K562 (cell line): Measurements from ENCODE around the gene CDHR1. TPM values are rescaled to one million over a fixed set of nuclear protein-coding genes. Genes with fewer than 3 reads are reported as not detected.

Experiments used
- ATAC-seq: fragments of 200-7000 bp; cut with Tn5 transposase; 3 replicates; pipeline ENCODE4 v1.9.1; 2020; ENCODE audit warnings: moderate library complexity
- BruUV-seq: library from RNA; stranded (reverse); fragments of 400-500 nt; replicated peaks from 2 replicates; lab custom pipeline; 2021; lab: Mats Ljungman, UMichigan
- CTCF ChIA-PET: fragments of 300-600 bp; formaldehyde crosslinking; extraction: SDS; loops from one replicate; lab custom pipeline; 2021; ENCODE audit warnings: low intra/inter-chr PET ratio; lab: Yijun Ruan, JAX
- POLR2A ChIA-PET: fragments of 300-600, 350-650 bp; sonication (Branson Sonifier 250); formaldehyde crosslinking; extraction: SDS; loops from one replicate; lab custom pipeline; 2021; ENCODE audit warnings: antibody characterized with exemption, inconsistent platforms; lab: Yijun Ruan, JAX
- DNase-seq, 4 experiments: peaks; one replicate each; pipeline versions ENCODE4 v3.0.0 to v3.0.0-alpha.2; 2011 to 2018; ENCODE audit warnings: low spot score in 3 of 4, mixed read lengths in 3 of 4; ENCODE audit errors: extremely low read depth in 1 of 4
- FAIRE-seq: peaks from 2 replicates; lab custom pipeline; 2011; peaks lifted over from hg19 to GRCh38; lab: Jason Lieb, UNC
- H2AFZ ChIP-seq: 2 replicates; pipeline ENCODE4 v1.6.0; 2011; ENCODE audit warnings: low read depth, low read length, control low read depth, inconsistent platforms
- H3K27ac ChIP-seq: fragments of 200-600 bp; 3 replicates; pipeline ENCODE4 v1.8.0; 2011; ENCODE audit warnings: low read depth, mild to moderate bottlenecking, control low read depth, inconsistent platforms, low read length, moderate library complexity, mixed read lengths; ENCODE audit errors: extremely low read depth
- H3K27me3 ChIP-seq, 2 experiments: fragments of 300-600 bp in 1 of 2; 2 replicates in 1 of 2; 3 replicates in 1 of 2; pipeline versions ENCODE4 v1.6.0 to v1.8.0; 2011; ENCODE audit warnings: inconsistent platforms in 2 of 2, low read length in 2 of 2, mild to moderate bottlenecking in 1 of 2, mixed read lengths in 1 of 2, moderate library complexity in 1 of 2; ENCODE audit not compliant: control insufficient read depth in 2 of 2, insufficient read depth in 2 of 2
- H3K36me3 ChIP-seq: fragments of 300-600 bp; 3 replicates; pipeline ENCODE4 v1.8.0; 2011; ENCODE audit warnings: mild to moderate bottlenecking, low read length, inconsistent platforms; ENCODE audit not compliant: control insufficient read depth, insufficient read depth
- H3K4me1 ChIP-seq, 2 experiments: fragments of 200-600 bp in 1 of 2; replicated peaks in 1 of 2; 2 replicates in 1 of 2; 3 replicates in 1 of 2; pipeline versions ENCODE4 v1.5.1 to v1.8.0; 2011; ENCODE audit warnings: inconsistent platforms in 2 of 2, low read length in 2 of 2, mild to moderate bottlenecking in 1 of 2, mixed read lengths in 1 of 2, moderate library complexity in 1 of 2; ENCODE audit not compliant: control insufficient read depth in 2 of 2, insufficient read depth in 2 of 2
- H3K4me2 ChIP-seq: 2 replicates; pipeline ENCODE4 v1.6.1; 2011; ENCODE audit warnings: low read length, control low read depth, inconsistent platforms, mixed read lengths; ENCODE audit not compliant: insufficient read depth
- H3K4me3 ChIP-seq: fragments of 200-600 bp; sonication (generic), shearing (Covaris generic); 2 replicates; pipeline ENCODE4 v1.5.1; 2016; ENCODE audit warnings: control low read depth, inconsistent platforms
- H3K79me2 ChIP-seq: fragments of 200-600 bp; 3 replicates; pipeline ENCODE4 v1.8.0; 2011; ENCODE audit warnings: low read length, inconsistent platforms; ENCODE audit not compliant: control insufficient read depth, insufficient read depth
- H3K9ac ChIP-seq, 2 experiments: 2 replicates each; pipeline versions ENCODE4 v1.6.0 to v1.6.1; 2011; ENCODE audit warnings: low read depth in 2 of 2, low read length in 2 of 2, control low read depth in 1 of 2, inconsistent platforms in 1 of 2, mild to moderate bottlenecking in 1 of 2, mixed read lengths in 1 of 2; ENCODE audit not compliant: insufficient read depth in 1 of 2
- H3K9me1 ChIP-seq: one replicate; pipeline ENCODE4 v1.6.0; 2011; ENCODE audit warnings: inconsistent platforms, mild to moderate bottlenecking, low read length, moderate library complexity; ENCODE audit not compliant: control insufficient read depth, insufficient read depth
- H3K9me3 ChIP-seq: replicated peaks from 2 replicates; pipeline ENCODE4 v1.5.1; 2011; ENCODE audit warnings: low read depth, low read length, inconsistent platforms; ENCODE audit not compliant: control insufficient read depth, insufficient read depth
- H4K20me1 ChIP-seq: replicated peaks from 2 replicates; pipeline ENCODE4 v1.6.1; 2011; ENCODE audit warnings: low read length, inconsistent platforms, mixed read lengths; ENCODE audit not compliant: control insufficient read depth, insufficient read depth
- ARID1B ChIP-seq: fragments of 450-650 bp; IDR thresholded peaks from 2 replicates; pipeline ENCODE4 v1.6.1; 2016; ENCODE audit warnings: antibody characterized with exemption, mild to moderate bottlenecking, inconsistent platforms
- ARID4B ChIP-seq: sonication (generic); formaldehyde crosslinking; IDR thresholded peaks from 2 replicates; pipeline ENCODE4 v1.8.0; 2022; ENCODE audit warnings: mild to moderate bottlenecking, missing genetic modification reagents
- CBFA2T3 ChIP-seq: fragments of 450-650 bp; IDR thresholded peaks from 2 replicates; pipeline ENCODE4 v1.6.1; 2017
- CTBP1 ChIP-seq: fragments of 450-650 bp; IDR thresholded peaks from 2 replicates; pipeline ENCODE4 v1.6.1; 2016; ENCODE audit warnings: borderline replicate concordance
- CTCF ChIP-seq, 3 experiments: IDR thresholded peaks in 2 of 3; conservative IDR thresholded peaks in 1 of 3; 2 replicates each; pipeline ENCODE4 v1.5.1; 2011 to 2012; ENCODE audit warnings: low read length in 3 of 3, mild to moderate bottlenecking in 3 of 3, control low read depth in 2 of 3, improper control_type of control experiment in 1 of 3, inconsistent platforms in 1 of 3, low read depth in 1 of 3, mixed read lengths in 1 of 3, moderate library complexity in 1 of 3; ENCODE audit not compliant: insufficient read depth in 2 of 3
- RAD21 ChIP-seq, 2 experiments: fragments of 250-450 bp in 1 of 2; fragments of 450-650 bp in 1 of 2; sonication (Bioruptor Pico) in 1 of 2; formaldehyde crosslinking in 1 of 2; IDR thresholded peaks in 1 of 2; conservative IDR thresholded peaks in 1 of 2; 2 replicates each; pipeline versions ENCODE4 v1.4.0 to v1.8.0; 2020 to 2022; ENCODE audit warnings: mild to moderate bottlenecking in 2 of 2, moderate library complexity in 1 of 2
- TCF3 ChIP-seq: sonication (generic); formaldehyde crosslinking; IDR thresholded peaks from 2 replicates; pipeline ENCODE4 v1.4.0; 2020; ENCODE audit warnings: mild to moderate bottlenecking, missing genetic modification reagents
- ZNF134 ChIP-seq: fragments of 250-450 bp; sonication (Bioruptor Pico); conservative IDR thresholded peaks from 2 replicates; pipeline ENCODE4 v1.4.0; 2020
- WGBS: fragments of 100-300 bp; shearing (Covaris generic); methylation state at CpG from one replicate; pipeline ENCODE4 v1.1.6; 2016; ENCODE audit warnings: low coverage, mixed read lengths; ENCODE audit not compliant: insufficient coverage; ENCODE audit errors: missing lambda C conversion rate; 5-methylcytosine and 5-hydroxymethylcytosine counted together
- in situ Hi-C: fragments of 300-500 bp; cut with MboI; formaldehyde crosslinking; loops from 4 replicates; pipeline ENCODE4 v1.15.0; 2018; ENCODE audit warnings: inconsistent platforms, mixed read lengths
- intact Hi-C: fragments of 100-400 bp; cut with micrococcal nuclease; formaldehyde crosslinking; loops from 2 replicates; pipeline ENCODE4 v1.14.2; 2022
- polyA plus RNA-seq, 8 experiments: library from polyadenylated mRNA; depleted of rRNA in 4 of 8; stranded (reverse) in 5 of 8; unstranded in 3 of 8; fragments of >200 nt; fragmentation: Nextera tagmentation in 2 of 8; fragmentation: Illumina TruSeq in 1 of 8; extraction: Ambion mirVana in 2 of 8; extraction: Trizol in 1 of 8; gene quantifications; 2 replicates each; pipeline versions ENCODE4 v1.2.1 to v1.2.3, GENCODE V29; 2011 to 2014; ENCODE audit warnings: inconsistent platforms in 1 of 8, missing spikeins in 1 of 8
- total RNA-seq, 7 experiments: library from RNA; depleted of rRNA in 6 of 7; stranded (reverse); fragments of >200 nt in 6 of 7; fragmentation: Illumina TruSeq in 2 of 7; extraction: Trizol in 2 of 7; gene quantifications; 2 replicates each; pipeline versions ENCODE4 v1.2.1 to v1.2.3, GENCODE V29; 2011 to 2021; ENCODE audit warnings: low replicate concordance in 1 of 7

Gene CDHR1
- total and polyA plus RNA-seq, 9 of the 15 experiments (the other 6 are each of a cell fraction or from before 2014, with no cell fraction given), result 0.03 to 0.99 (median 0.20) TPM

- no peak overlapping the region for H2AFZ ChIP-seq
- H3K27me3 ChIP-seq, result peaks cover 25 to 60% of the 10 kb centered on the region in 2 experiments; a peak in 4 of 5 replicates
- peaks cover 0 to 5% of the 10 kb centered on the region in 2 experiments; a peak in 1 of 5 replicates for H3K4me1 ChIP-seq
- no peaks in the 10 kb centered on the region for H3K36me3 ChIP-seq
- intact Hi-C loops, result no loop called here
- no peak overlapping the region for H3K4me2 ChIP-seq
- in situ Hi-C loops, result no loop called here
- 0 out of 2 replicates have a peak, but pooled peaks cover 2% of the 10 kb centered on the region for H4K20me1 ChIP-seq
- H3K9me1 ChIP-seq, result no peaks in the 10 kb centered on the region
- no peak overlapping the region for H3K9ac ChIP-seq
- 0% methylated on average over 6 of the region's 6 CpGs for WGBS
- H3K4me3 ChIP-seq, result no peak overlapping the region
- CTCF ChIA-PET, result no interaction called here
- DNase-seq (no peak), FAIRE-seq (no peak), ATAC-seq (no peak)
- no peaks in the 10 kb centered on the region for H3K79me2 ChIP-seq
- POLR2A ChIA-PET, result interaction anchor here (0.9 to 2.8 kb wide), 4 partner anchors 10 to 15 kb away, joined by 3 to 13 read pairs (median 4); no protein-coding TSS in a partner anchor
- H3K27ac ChIP-seq, result no peak overlapping the region
- no peaks in the 10 kb centered on the region for H3K9me3 ChIP-seq
- no TSS peak for BruUV-seq
- TF ChIP-seq ZNF134 (CRISPR knock-in tag), result no peak
- TF ChIP-seq, all 486 proteins: peak for 0
Observed at GRCh38 chr10:84247496-84247895, 53.2 kb downstream of the CDHR1 start.

GRCh38 chr10:84248794-84249193 lies 54.5 kb downstream of the CDHR1 start:
- no peak overlapping the region for H3K4me3 ChIP-seq
- POLR2A ChIA-PET, result interaction anchor here (0.6 to 1.5 kb wide), 4 partner anchors 9 to 263 kb away, joined by 3 to 5 read pairs (median 4); no protein-coding TSS in a partner anchor
- 0 out of 2 replicates have a peak, but pooled peaks cover 2% of the 10 kb centered on the region for H4K20me1 ChIP-seq
- H3K4me2 ChIP-seq, result peak overlapping the region; percentile 39
- in situ Hi-C loops (no loop called here), intact Hi-C loops (no loop called here)
- WGBS, result 0% methylated on average over 12 of the region's 12 CpGs
- H3K36me3 ChIP-seq, result no peaks in the 10 kb centered on the region
- ATAC-seq, result peak; percentile 81
- H3K27ac ChIP-seq, result no peak overlapping the region
- FAIRE-seq, result no peak
- DNase-seq, result peak in 1 of 4 experiments; percentile 41
- BruUV-seq, result no TSS peak
- peaks cover 20 to 50% of the 10 kb centered on the region in 2 experiments; a peak in 4 of 5 replicates for H3K27me3 ChIP-seq
- H3K9me3 ChIP-seq, result no peaks in the 10 kb centered on the region
- TF ChIP-seq CBFA2T3, result peak; percentile 71
- TF ChIP-seq RAD21 (CRISPR knock-in tag; conservative IDR thresholded peaks at IDR 0.05 in 1 of 2, IDR thresholded peaks at IDR 0.05 in 1 of 2), result peak in 1 of 2 experiments; percentile 35; a peak in 1 of 4 replicates
- TF ChIP-seq ARID1B, result no peak
- TF ChIP-seq CTCF (IDR thresholded peaks at IDR 0.05 in 2 of 3, conservative IDR thresholded peaks at IDR 0.05 in 1 of 3; ENCODE audit: insufficient read depth in 2 of 3, low read depth in 1 of 3, low read length in 3 of 3), result peak in 2 of 3 experiments; percentile 27 to 35; a peak in 2 of 6 replicates
- 0 out of 2 replicates have a peak, but pooled peaks have one; percentile 28 for TF ChIP-seq TCF3 (CRISPR knock-in tag)
- TF ChIP-seq ARID4B, result no peak
- peak; percentile 70; the same call in 1 of the 2 replicates for TF ChIP-seq CTBP1
- H3K79me2 ChIP-seq, result no peaks in the 10 kb centered on the region
- peaks cover 0 to 5% of the 10 kb centered on the region in 2 experiments; a peak in 1 of 5 replicates for H3K4me1 ChIP-seq
- H2AFZ ChIP-seq, result no peak overlapping the region
- no peak overlapping the region; a peak in 1 of 4 replicates for H3K9ac ChIP-seq
- no peaks in the 10 kb centered on the region for H3K9me1 ChIP-seq
- CTCF ChIA-PET, result no interaction called here
